K562 (cell line): Measurements from ENCODE around the gene SYNGR3. TPM values are rescaled to one million over a fixed set of nuclear protein-coding genes. Genes with fewer than 3 reads are reported as not detected.

Experiments used
- CREM ChIP-seq: IDR thresholded peaks from 2 replicates; pipeline ENCODE4 v1.6.1; 2014; ENCODE audit warnings: antibody characterized with exemption, low read depth
- FOXJ3 ChIP-seq: sonication (generic); formaldehyde crosslinking; IDR thresholded peaks from 2 replicates; pipeline ENCODE4 v1.4.0; 2020; ENCODE audit warnings: mild to moderate bottlenecking, missing genetic modification reagents
- GABPA ChIP-seq: fragments of 200-800 bp; sonication (Bioruptor generic); conservative IDR thresholded peaks from 2 replicates; pipeline ENCODE4 v1.6.1; 2016; ENCODE audit warnings: low read depth, missing genetic modification characterization, missing compliant biosample characterization
- GMEB1 ChIP-seq: fragments of 250-450 bp; sonication (Bioruptor Pico); IDR thresholded peaks from 2 replicates; pipeline ENCODE4 v1.4.0; 2020; ENCODE audit warnings: mild to moderate bottlenecking
- HDAC1 ChIP-seq, 2 experiments: fragments of 450-650 bp; IDR thresholded peaks; 2 replicates each; pipeline ENCODE4 v1.6.1; 2016 to 2017; ENCODE audit warnings: inconsistent platforms in 1 of 2, mild to moderate bottlenecking in 1 of 2, moderate library complexity in 1 of 2
- JUNB ChIP-seq: fragments of 450-650 bp; formaldehyde crosslinking; conservative IDR thresholded peaks from 2 replicates; pipeline ENCODE4 v1.4.0; 2020; ENCODE audit warnings: mild to moderate bottlenecking
- LEF1 ChIP-seq: fragments of 450-650 bp; IDR thresholded peaks from 2 replicates; pipeline ENCODE4 v1.6.1; 2016; ENCODE audit warnings: mild to moderate bottlenecking
- MAFK ChIP-seq: IDR thresholded peaks from 2 replicates; pipeline ENCODE4 v1.6.1; 2011; ENCODE audit warnings: low read length, improper control_type of control experiment
- MAX ChIP-seq: sonication (generic); formaldehyde crosslinking; IDR thresholded peaks from 2 replicates; pipeline ENCODE4 v1.9.0; 2022; ENCODE audit warnings: mild to moderate bottlenecking, missing genetic modification reagents
- MLLT1 ChIP-seq, 2 experiments: fragments of 450-650 bp; IDR thresholded peaks; 2 replicates each; pipeline ENCODE4 v1.6.1; 2016
- PCBP1 ChIP-seq: fragments of 200-400 bp; formaldehyde crosslinking; IDR thresholded peaks from 2 replicates; pipeline ENCODE4 v1.6.1; 2018; ENCODE audit warnings: mild to moderate bottlenecking, low read depth, low read length; ENCODE audit not compliant: poor library complexity, severe bottlenecking
- SIN3A ChIP-seq, 2 experiments: fragments of 150-350 bp in 1 of 2; IDR thresholded peaks; 2 replicates each; pipeline ENCODE4 v1.6.1; 2011 to 2016; ENCODE audit warnings: borderline replicate concordance in 2 of 2, low read depth in 2 of 2, low read length in 2 of 2, mild to moderate bottlenecking in 2 of 2, moderate library complexity in 2 of 2; ENCODE audit not compliant: control insufficient read depth in 1 of 2
- THAP12 ChIP-seq: fragments of 250-450 bp; sonication (Bioruptor Pico); IDR thresholded peaks from 2 replicates; pipeline ENCODE4 v1.9.0; 2021; ENCODE audit warnings: mild to moderate bottlenecking, inconsistent platforms
- TRIM28 ChIP-seq: fragments of 450-650 bp; IDR thresholded peaks from 2 replicates; pipeline ENCODE4 v1.6.1; 2017
- polyA plus RNA-seq, 8 experiments: library from polyadenylated mRNA; depleted of rRNA in 4 of 8; stranded (reverse) in 5 of 8; unstranded in 3 of 8; fragments of >200 nt; fragmentation: Nextera tagmentation in 2 of 8; fragmentation: Illumina TruSeq in 1 of 8; extraction: Ambion mirVana in 2 of 8; extraction: Trizol in 1 of 8; gene quantifications; 2 replicates each; pipeline versions ENCODE4 v1.2.1 to v1.2.3, GENCODE V29; 2011 to 2014; ENCODE audit warnings: inconsistent platforms in 1 of 8, missing spikeins in 1 of 8
- total RNA-seq, 7 experiments: library from RNA; depleted of rRNA in 6 of 7; stranded (reverse); fragments of >200 nt in 6 of 7; fragmentation: Illumina TruSeq in 2 of 7; extraction: Trizol in 2 of 7; gene quantifications; 2 replicates each; pipeline versions ENCODE4 v1.2.1 to v1.2.3, GENCODE V29; 2011 to 2021; ENCODE audit warnings: low replicate concordance in 1 of 7
- TF ChIP-seq, protein P1 (sequence below): fragments of 450-650 bp; IDR thresholded peaks from 2 replicates; pipeline ENCODE4 v1.6.1; 2018; ENCODE audit warnings: mild to moderate bottlenecking, low read depth; ENCODE audit not compliant: partially characterized antibody
- TF ChIP-seq, protein P2 (sequence below): fragments of 450-650 bp; conservative IDR thresholded peaks from 2 replicates; pipeline ENCODE4 v1.6.1; 2016; ENCODE audit warnings: missing genetic modification characterization, low read depth, mild to moderate bottlenecking, control low read depth, missing compliant biosample characterization

The SYNGR3 gene
- total and polyA plus RNA-seq, 9 of the 15 experiments (the other 6 are each of a cell fraction or from before 2014, with no cell fraction given) = 3.7 to 69.2 (median 36.3) TPM

- TF ChIP-seq, protein P1, sequence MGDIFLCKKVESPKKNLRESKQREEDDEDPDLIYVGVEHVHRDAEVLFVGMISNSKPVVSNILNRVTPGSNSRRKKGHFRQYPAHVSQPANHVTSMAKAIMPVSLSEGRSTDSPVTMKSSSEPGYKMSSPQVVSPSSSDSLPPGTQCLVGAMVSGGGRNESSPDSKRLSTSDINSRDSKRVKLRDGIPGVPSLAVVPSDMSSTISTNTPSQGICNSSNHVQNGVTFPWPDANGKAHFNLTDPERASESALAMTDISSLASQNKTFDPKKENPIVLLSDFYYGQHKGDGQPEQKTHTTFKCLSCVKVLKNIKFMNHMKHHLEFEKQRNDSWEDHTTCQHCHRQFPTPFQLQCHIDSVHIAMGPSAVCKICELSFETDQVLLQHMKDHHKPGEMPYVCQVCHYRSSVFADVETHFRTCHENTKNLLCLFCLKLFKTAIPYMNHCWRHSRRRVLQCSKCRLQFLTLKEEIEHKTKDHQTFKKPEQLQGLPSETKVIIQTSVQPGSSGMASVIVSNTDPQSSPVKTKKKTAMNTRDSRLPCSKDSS = no peak
- TF ChIP-seq GABPA = peak; percentile 52; the same call in 1 of the 2 replicates
- TF ChIP-seq CREM = 0 out of 2 replicates have a peak, but pooled peaks have one; percentile 5
- no peak for TF ChIP-seq TRIM28
- TF ChIP-seq JUNB (CRISPR knock-in tag) = no peak
- TF ChIP-seq LEF1 = no peak
- TF ChIP-seq HDAC1 (IDR thresholded peaks at IDR 0.05) = peak in 1 of 2 experiments; percentile 42; a peak in 2 of 4 replicates
- TF ChIP-seq MLLT1 (IDR thresholded peaks at IDR 0.05) = peak in 1 of 2 experiments; percentile 18; a peak in 2 of 4 replicates
- TF ChIP-seq PCBP1 = peak; percentile 50
- TF ChIP-seq GMEB1 (CRISPR knock-in tag) = no peak
- TF ChIP-seq MAFK = no peak
- TF ChIP-seq MAX (CRISPR knock-in tag) = no peak; the same call in 1 of the 2 replicates
- TF ChIP-seq, protein P2, sequence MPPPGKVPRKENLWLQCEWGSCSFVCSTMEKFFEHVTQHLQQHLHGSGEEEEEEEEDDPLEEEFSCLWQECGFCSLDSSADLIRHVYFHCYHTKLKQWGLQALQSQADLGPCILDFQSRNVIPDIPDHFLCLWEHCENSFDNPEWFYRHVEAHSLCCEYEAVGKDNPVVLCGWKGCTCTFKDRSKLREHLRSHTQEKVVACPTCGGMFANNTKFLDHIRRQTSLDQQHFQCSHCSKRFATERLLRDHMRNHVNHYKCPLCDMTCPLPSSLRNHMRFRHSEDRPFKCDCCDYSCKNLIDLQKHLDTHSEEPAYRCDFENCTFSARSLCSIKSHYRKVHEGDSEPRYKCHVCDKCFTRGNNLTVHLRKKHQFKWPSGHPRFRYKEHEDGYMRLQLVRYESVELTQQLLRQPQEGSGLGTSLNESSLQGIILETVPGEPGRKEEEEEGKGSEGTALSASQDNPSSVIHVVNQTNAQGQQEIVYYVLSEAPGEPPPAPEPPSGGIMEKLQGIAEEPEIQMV = no peak
- no peak for TF ChIP-seq FOXJ3
- TF ChIP-seq SIN3A (IDR thresholded peaks at IDR 0.05; ENCODE audit: borderline replicate concordance in 2 of 2, control insufficient read depth in 1 of 2, low read depth in 2 of 2, low read length in 2 of 2) = 0 out of 4 replicates have a peak, but pooled peaks of 1 of the 2 experiments have one; percentile 69
- TF ChIP-seq THAP12 (CRISPR knock-in tag) = 0 out of 2 replicates have a peak, but pooled peaks have one; percentile 41
Measured at GRCh38 chr16:1942810-1943726, 46.7 kb upstream of the SYNGR3 start, which contains the start of gene MSRB1 (continued).
